Activated CD4-positive, alpha-beta T cell treated with anti-CD3 and anti-CD28 coated beads for 1 hour (primary cell): ENCODE data around the gene USP2.
A peak's percentile ranks its signal among the peaks of the same experiment; 100 is the strongest.

ENCODE experiments used
- DNase-seq: peaks from one replicate; pipeline ENCODE4 v3.0.0-alpha.2; 2020

Gene USP2

DNA sequence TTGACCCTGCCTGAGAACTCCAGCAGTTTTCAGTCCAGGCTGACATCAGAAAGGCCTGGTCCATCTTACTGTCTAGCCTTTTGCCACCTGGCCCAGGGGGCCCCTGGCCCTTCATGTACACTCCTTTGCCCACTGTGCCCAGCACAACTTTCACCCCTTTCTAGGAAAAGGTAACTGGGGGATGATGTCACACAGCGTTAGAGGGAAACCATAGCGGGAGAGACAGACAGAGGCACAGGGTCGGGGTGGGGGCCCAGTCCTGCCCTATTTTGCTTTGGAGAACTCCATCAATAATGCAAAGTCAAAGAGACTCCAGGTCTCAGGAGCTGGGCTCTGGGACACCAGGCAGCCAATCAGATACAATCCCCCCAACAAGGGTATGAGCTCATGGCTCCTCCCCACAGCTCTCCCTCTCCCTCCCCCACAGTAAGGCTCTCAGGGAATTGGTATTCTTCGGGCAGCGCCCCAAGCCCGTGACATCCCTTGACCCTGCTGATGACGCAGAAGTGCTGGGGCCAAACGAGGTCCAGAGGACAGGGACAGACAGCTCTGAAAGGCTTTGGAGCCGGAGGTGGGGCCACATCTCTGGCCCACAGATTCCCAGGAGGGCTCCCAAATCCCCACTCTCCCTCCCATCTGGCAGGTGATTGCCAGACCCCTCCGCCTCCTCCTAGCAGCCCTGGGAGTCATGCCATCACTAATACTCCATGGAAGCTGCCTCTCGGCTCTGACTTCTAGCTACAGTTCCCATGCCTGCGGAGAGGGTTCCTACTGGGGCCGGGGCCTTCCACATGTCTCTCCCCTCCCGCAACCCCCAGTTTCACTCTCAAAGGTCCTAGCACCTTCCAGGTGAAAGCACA, 5.9 kb downstream of the USP2 start:
- no peak for DNase-seq

- DNase-seq = no peak
These were observed 6.7 kb downstream of the USP2 start for GRCh38 chr11:119374632-119375336.

DNA sequence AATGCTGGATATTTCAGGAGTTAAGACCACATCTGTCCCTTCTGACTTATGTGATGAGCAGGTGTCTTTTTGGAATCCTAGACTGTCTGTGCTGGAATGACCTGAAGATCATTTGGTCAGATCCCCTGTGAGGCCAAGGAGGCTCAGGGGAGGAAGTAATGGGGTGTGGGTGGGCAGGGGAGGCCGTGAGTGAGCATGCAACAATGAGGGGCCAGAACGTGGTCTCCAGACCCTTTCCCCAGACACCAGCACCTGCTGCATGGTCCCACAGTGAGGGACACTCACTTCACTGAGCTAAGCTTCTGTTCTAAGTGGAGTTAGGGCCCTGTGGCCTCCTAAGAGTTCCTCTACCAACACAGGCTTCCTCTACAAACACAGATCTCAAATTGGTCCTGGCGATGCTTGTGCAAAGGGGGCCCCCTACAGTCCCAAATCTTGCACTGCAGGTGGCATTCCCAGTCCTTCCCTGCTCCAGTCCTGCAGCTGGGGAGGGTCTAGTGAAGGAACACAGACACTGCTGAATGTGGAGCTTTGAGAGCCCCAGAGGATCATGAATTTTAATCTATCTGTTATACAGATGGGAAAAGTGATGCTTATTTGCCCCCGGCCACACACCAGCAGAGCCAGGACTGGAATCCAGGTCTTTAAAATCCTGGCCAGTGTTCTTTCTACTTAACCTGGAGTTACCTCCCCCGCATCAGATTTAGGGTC, 7.4 kb downstream of the USP2 start:
- DNase-seq = no peak

DNA sequence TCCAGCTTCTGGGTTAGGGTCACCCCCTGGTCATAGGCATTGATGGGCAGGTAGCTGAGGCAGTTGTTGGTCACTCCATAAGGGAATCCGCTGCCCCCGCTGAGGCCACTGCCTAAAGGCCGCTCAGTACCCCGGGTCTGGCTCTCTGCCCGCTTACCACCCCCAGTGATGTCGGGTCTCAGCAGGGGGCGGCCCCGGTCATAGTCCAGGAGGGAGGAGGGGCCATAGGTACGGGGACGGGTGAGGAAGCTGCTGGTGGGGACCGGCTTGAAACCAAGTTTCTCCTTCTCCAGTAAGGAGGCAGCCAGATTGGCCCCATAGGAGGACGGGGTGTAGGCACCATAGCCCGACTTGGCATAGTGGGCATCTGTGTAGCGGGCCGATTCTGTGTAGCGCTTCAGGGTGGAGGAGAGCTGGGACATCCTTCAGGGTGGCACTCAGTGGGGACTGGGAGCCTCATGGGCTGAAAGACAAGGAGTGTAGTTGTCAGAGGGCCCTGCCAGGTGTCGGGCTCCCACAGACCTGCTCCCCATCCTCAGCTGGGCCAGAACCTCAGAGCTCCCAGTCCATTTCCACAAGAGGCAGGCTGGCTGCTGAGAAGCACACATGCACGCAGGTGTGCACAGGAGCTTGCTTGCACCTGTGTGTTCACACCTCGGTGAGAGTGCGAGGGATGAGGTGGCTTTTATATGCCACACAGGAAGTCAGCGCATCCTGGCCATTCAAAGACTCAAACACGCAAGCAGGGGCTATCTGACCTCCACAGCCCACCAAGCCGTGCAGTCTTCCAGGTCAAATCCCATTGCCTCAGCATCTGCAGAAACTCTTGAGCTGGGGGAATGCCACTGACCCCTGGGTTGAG, 8.2 kb downstream of the USP2 start:
- DNase-seq = no peak

- no peak for DNase-seq
These were observed 9.0 kb downstream of the USP2 start for GRCh38 chr11:119372260-119373058.

DNA sequence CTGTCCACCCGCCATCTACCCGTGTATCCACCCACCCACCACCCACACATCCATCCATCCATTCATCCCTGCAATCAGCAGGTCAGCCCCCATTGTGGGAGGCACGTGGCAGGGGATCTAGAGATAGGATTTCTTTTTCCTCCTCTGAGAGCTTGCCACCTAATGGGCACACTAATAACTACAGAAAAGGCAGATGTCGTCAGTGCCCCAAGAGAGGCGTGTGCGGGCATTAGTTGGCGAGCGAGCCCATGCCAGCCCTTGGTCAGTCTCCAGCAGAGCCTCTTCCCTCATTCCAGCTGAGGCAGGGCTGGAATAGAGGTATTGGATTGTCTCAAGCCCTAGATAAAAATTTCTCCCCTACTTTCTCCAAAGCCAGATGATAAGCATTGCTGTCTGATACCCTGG, 9.7 kb downstream of the USP2 start:
- DNase-seq = no peak

GRCh38 chr11:119371067-119371601, 10.4 kb downstream of the USP2 start:
- no peak for DNase-seq

- no peak for DNase-seq
These were observed 10.9 kb downstream of the USP2 start for GRCh38 chr11:119370486-119371046.

DNA sequence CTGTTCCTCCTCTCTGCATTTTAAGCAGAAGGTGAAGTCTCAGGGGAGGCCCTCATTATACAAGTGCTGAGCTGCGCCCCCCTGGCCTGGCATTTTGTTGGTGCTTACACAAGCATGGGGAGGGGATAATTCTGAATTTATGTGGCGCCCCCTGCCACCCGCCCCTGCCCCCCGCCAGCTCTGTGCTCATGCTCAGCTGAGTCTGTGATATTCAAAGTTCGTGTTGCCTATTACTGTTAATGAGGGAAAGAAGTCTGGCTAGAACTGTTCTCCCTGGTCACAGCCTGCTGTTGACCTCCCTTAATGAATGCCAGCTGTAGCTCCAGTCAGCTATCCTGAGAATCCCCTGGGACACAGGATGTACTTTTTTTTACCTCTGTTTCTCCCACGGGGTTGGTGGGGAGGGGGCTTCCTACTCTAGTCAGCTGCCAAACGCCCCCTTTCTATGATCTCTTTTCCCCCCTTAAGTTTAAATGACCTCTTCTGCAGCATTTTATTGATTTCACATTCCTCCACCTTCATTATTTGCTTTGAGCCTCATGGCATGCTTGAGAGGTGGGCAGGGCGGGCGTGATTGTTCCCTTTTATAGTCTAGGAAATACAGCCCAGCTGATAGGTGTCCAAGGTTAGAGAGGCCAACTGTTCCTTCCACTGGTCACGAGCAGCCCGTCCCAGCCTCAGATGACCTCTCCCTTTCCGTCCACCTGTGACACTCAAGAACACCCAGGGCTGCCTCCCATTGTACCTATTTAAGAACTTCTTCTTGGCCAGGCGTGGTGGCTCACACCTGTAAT, 12.2 kb downstream of the USP2 start:
- DNase-seq = no peak

- DNase-seq = no peak
These were observed 13.1 kb downstream of the USP2 start for GRCh38 chr11:119368121-119369034.

- DNase-seq = no peak
These were observed 13.8 kb downstream of the USP2 start for GRCh38 chr11:119367661-119368120.

GRCh38 chr11:119366690-119367620, 14.5 kb downstream of the USP2 start:
- no peak for DNase-seq

DNA sequence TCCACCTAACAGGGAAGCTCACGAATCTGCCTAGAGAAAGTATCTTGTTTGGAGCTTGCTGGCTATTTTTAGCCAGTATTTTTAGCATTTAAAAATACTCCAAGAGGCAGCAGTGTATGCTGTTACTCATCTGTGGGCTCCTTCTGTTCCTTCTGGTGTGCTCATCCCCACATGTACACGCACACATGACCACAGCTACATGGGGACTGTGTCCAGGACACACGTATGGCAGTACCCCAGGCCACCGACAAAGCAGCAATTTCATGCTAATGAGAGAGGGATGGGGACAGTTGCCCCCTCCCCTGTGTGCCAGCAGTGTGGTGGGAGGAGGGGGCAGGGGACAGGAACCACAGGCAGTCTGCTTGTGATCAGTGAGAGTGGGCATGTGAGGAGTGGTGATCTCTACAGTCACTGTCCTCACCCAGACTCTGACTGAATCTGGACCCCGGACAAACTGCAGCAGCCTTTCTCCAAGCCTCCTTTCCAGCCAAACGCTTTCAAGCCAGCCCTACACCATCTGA, 16.4 kb downstream of the USP2 start:
- no peak for DNase-seq

DNA sequence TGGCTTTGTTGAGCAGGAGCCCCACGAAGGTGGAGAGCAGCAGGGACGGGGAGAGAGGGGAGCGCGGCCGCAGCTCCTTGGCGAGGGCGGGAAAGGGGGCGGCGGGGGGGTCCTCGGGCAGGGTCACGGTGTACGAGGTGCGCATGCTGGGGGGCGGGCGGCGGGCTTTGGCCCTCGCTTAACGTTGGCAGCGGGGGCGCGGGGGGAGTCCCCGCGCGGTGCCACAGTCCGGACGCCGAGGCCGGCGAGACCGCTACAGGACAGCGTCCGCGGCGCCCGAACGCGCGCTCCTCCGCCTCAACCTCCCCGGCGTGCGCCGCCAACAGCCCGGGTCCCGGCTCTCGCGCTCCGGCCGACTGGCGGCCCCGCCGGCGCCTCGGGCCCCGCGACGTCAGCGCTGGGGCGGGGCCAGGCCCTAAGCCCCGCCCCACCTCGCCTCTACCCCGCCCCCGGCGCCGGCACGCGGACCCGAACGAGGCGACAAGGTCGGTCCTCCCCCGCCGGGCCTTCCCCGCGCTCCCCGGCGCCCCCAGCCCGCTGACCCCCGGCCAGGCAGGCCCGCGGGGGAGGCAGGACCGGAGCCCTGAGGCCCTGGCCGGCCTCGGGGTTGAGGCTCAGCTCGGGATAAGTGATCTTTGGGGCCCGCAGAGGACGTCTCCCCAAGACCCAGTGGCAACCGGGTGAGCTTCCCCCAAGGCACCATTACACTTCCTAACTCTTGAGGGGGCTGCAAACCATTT, 17.5 kb downstream of the USP2 start:
- DNase-seq = peak; percentile 40

GRCh38 chr11:119363081-119363850, 18.2 kb downstream of the USP2 start:
- no peak for DNase-seq

- no peak for DNase-seq
These were observed 18.8 kb downstream of the USP2 start for GRCh38 chr11:119362741-119363080.
